CD4-positive, alpha-beta T cell treated with Interleukin-17A for 4 hours (primary cell): Measurements from ENCODE around the gene ANKRD30BL.
"Not testable (repeated sequence)": the region's sequence is repeated elsewhere in the genome, so short reads cannot be mapped to it uniquely, and the experiment has no call there.

ENCODE experiments used
- DNase-seq: peaks from one replicate; pipeline ENCODE4 v3.0.0-alpha.2; 2020; ENCODE audit warnings: mixed read lengths

The ANKRD30BL gene, protein sequence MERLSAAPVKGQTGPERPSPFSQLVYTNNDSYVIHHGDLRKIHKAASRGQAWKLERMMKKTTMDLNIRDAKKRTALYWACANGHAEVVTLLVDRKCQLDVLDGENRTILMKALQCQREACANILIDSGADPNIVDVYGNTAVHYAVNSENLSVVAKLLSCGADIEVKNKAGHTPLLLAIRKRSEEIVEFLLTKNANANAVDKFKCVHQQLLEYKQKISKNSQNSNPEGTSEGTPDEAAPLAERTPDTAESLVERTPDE

DNA sequence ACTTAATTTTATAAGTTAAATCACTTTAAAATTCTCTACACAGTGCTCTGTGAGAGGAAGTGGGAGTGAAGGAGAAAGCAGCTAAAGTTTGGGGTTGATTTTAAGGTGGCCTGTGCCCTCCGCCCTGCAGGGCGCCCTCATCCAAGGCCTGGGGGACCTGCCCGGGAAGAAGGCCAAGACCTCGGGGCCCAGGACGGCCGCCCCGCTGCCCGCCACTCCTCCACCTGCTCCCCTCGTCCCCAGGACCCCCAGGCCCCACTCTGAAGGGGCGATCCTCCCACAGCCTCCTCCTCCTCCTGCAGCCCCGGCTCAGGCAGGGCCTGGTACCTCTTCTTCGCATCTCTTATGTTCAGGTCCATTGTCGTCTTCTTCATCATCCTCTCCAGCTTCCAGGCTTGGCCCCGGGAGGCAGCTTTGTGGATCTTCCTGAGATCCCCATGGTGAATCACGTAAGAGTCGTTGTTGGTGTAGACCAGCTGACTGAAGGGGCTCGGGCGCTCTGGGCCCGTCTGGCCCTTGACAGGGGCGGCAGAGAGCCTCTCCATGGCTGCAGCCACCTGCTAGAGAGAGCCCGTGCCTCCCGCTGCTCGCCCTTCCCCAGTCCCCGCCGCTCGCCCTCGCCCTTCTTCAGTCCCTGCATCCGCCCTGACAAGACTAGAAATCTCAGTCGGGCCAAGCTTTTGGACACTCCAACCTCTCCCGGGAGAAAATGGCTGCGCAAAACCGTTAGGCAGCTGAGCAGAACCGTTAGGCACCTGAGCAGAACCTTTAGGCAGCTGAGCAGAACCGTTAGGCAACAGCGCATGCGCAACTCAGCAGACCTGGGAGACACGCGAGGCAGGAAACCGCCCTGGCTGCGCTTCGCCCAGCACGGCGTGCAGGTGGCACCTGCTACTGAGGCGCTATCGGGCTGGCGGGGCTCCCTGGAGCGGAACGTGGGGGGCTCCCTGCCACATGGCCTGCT, at the start of gene ANKRD30BL:
ANKRD30BL (minus strand) TSS at position 792 of the 964 bp plus-strand sequence; CDS start at position 545, 247 bp downstream.
- DNase-seq, result not testable (repeated sequence)

DNA sequence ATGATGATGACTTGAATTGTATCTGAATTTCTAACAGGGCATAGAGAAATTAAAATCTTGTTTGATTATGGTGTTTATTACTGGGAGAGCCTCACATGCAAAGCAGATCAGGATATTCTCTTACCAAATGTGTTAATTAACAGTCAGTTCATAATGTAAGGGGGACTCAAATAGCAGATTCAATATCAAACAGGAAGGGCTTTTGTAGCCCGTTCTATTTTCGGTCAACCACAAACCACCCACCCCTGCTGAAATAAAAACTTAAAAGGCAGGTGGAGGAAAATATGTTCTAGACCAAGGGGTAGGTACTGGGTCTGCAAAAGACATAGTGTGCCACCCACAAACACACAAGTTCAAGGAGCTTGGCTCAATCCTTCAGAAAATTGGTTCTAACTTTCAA, 41.1 kb upstream of the ANKRD30BL start:
- not testable (repeated sequence) for DNase-seq

DNA sequence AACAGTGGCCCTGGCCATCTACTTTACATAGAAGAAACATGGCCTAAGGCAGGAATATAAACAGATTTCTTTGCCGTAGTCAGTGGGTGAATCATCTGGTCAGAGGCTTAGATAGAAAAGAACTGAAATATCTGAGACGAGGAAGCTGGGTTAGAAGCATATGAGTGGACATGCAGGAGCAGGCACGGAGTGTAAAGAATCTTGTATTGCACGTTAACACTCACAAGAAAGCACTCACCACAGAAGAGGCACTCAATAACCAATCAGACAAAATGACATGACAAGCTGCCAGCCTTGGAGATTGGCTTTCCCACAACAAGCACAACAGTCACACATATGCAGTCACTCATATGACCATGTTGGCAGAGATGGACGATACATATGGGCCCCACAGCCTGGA, 31.1 kb upstream of the ANKRD30BL start:
- DNase-seq, result not testable (repeated sequence)

DNA sequence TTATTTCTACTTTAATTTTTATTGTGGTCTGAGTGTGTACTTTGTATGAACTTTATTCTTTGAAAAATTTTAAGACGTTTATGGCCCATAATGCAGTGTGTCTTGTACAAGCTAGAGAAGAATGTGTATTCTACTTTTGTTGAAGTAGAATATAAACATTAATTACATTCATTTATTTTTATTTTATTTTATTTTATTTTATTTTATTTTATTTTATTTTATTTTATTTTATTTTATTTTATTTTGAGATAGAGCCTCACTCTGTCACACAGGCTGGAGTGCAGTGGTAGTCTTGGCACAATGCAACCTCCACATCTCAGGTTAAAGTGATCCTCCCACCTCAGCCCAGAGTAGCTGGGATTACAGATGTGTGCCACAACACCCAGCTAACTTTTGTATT, 5.3 kb upstream of the ANKRD30BL start:
- not testable (repeated sequence) for DNase-seq

DNA sequence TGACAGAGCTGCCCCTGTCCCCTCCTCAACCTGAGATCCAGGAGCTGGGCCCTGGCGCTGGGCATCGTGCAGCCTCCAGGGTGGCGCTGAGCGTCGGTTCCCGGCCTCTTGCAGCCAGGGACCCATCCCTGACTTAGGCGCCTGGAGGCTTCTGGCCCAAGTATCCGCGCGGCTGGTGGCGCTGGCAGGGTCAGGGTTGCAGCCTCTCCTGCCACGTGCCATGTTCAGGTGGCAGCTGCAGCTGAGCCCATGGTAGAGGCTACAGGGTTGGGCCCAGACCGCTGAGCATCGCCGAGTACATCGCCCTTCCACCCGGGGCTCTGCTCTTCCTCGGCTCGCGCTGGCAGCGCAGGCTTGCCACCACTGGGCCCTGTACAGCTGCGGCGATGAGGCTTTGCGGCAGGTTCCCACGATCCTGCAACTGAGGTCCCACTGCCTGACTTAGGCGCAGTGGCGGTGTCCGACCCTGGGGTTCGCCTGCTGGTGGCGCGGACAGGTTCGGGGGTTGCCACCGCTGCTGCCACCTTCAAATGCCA, 441 bp upstream of the ANKRD30BL start:
- not testable (repeated sequence) for DNase-seq

DNA sequence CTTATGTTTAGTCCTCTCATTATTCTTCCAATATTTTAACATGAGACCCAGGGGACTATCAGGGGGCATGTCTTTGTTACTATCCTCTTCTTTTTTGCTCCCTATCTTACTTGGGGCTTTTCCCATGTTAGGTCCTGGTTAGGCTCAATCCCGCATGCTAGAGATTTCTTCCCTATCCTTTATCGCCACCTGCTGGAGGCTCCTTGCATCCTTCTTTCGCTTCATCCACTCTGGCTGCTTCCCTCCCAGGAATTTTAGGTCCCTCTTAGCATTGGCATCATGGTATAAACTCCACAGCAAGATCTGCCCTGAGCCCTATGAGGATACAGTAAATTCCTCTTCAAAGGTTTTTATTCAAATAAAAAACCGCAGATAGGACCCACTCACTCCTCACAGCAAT, 15.0 kb downstream of the ANKRD30BL start:
- DNase-seq, result peak; percentile 9
